Karpas-422 (cell line): ENCODE measurements around the gene ACP2. TPM values are rescaled to one million over a fixed set of nuclear protein-coding genes. Genes with fewer than 3 reads are reported as not detected.
A peak's percentile ranks its signal among the peaks of the same experiment; 100 is the strongest.

Source experiments
- DNase-seq: peaks from one replicate; pipeline ENCODE4 v3.0.0-alpha.2; 2015
- H2AFZ ChIP-seq: fragments of 200-600 bp; sonication (generic); 2 replicates; pipeline ENCODE4 v1.6.1; 2014; ENCODE audit warnings: antibody characterized with exemption, low read length, mixed read lengths
- H3K27ac ChIP-seq: fragments of 200-600 bp; sonication (generic); 2 replicates; pipeline ENCODE4 v1.5.1; 2014; ENCODE audit warnings: mild to moderate bottlenecking, low read length, moderate library complexity
- H3K27me3 ChIP-seq: fragments of 200-600 bp; sonication (generic); 2 replicates; pipeline ENCODE4 v1.6.1; 2014; ENCODE audit warnings: low read length, mixed read lengths
- H3K36me3 ChIP-seq: fragments of 200-600 bp; sonication (generic); 2 replicates; pipeline ENCODE4 v1.6.1; 2014; ENCODE audit warnings: low read length, mixed read lengths; ENCODE audit not compliant: insufficient read depth
- H3K4me1 ChIP-seq: fragments of 200-600 bp; sonication (generic); 2 replicates; pipeline ENCODE4 v1.6.1; 2014; ENCODE audit warnings: mild to moderate bottlenecking, low read length, mixed read lengths
- H3K4me2 ChIP-seq: fragments of 200-600 bp; sonication (generic); 2 replicates; pipeline ENCODE4 v1.6.1; 2014; ENCODE audit warnings: low read length, low read depth, mild to moderate bottlenecking; ENCODE audit not compliant: poor library complexity, severe bottlenecking
- H3K4me3 ChIP-seq: fragments of 200-600 bp; sonication (generic); 2 replicates; pipeline ENCODE4 v1.5.1; 2014; ENCODE audit warnings: mild to moderate bottlenecking, antibody characterized with exemption, low read length, mixed read lengths
- H3K79me2 ChIP-seq: fragments of 200-600 bp; sonication (generic); 2 replicates; pipeline ENCODE4 v1.6.1; 2014; ENCODE audit warnings: mild to moderate bottlenecking, low read length, mixed read lengths
- H3K9ac ChIP-seq: fragments of 200-600 bp; sonication (generic); 2 replicates; pipeline ENCODE4 v1.6.0; 2014; ENCODE audit warnings: low read length
- H3K9me2 ChIP-seq: fragments of 200-600 bp; sonication (generic), shearing (Covaris generic); replicated peaks from 2 replicates; pipeline ENCODE4 v1.6.0; 2014; ENCODE audit warnings: mild to moderate bottlenecking, low read length, moderate library complexity; ENCODE audit not compliant: insufficient read depth
- H3K9me3 ChIP-seq: fragments of 300-700, 200-600 bp; sonication (generic); 2 replicates; pipeline ENCODE4 v1.6.1; 2014; ENCODE audit warnings: low read length, mixed read lengths
- H4K20me1 ChIP-seq: fragments of 200-600 bp; sonication (generic); 2 replicates; pipeline ENCODE4 v1.6.1; 2014; ENCODE audit warnings: mild to moderate bottlenecking, antibody characterized with exemption, low read length, low read depth; ENCODE audit not compliant: insufficient read depth
- total RNA-seq: library from RNA; depleted of rRNA; stranded (reverse); fragments of >200 nt; shearing (Covaris generic); gene quantifications from 2 replicates; pipeline ENCODE4 v1.2.3, GENCODE V29; 2014; ENCODE audit warnings: low replicate concordance

ACP2 gene
- total RNA-seq, 1 experiment from 2014 or later, result 20.7 TPM

- no peak overlapping the region for H3K4me2 ChIP-seq
- no peak overlapping the region for H2AFZ ChIP-seq
- H3K79me2 ChIP-seq, result peaks cover 17% of the 10 kb centered on the region
- no peak for DNase-seq
- no peaks in the 10 kb centered on the region for H3K9me3 ChIP-seq
- no peak overlapping the region for H3K4me3 ChIP-seq
- no peaks in the 10 kb centered on the region for H3K9me2 ChIP-seq
- no peaks in the 10 kb centered on the region for H3K27me3 ChIP-seq
- no peak overlapping the region for H3K9ac ChIP-seq
- H3K27ac ChIP-seq, result no peak overlapping the region
- H3K4me1 ChIP-seq, result peaks cover 12% of the 10 kb centered on the region
- no peaks in the 10 kb centered on the region for H4K20me1 ChIP-seq
- H3K36me3 ChIP-seq, result peaks cover 17% of the 10 kb centered on the region; the same call in 1 of the 2 replicates
Observed at GRCh38 chr11:47243454-47243853, 5.2 kb downstream of the ACP2 start.

- H3K27me3 ChIP-seq, result no peaks in the 10 kb centered on the region
- no peaks in the 10 kb centered on the region for H4K20me1 ChIP-seq
- H2AFZ ChIP-seq, result no peak overlapping the region
- H3K79me2 ChIP-seq, result peaks cover 10% of the 10 kb centered on the region
- peaks cover 8% of the 10 kb centered on the region for H3K4me1 ChIP-seq
- DNase-seq, result no peak
- H3K9me2 ChIP-seq, result no peaks in the 10 kb centered on the region
- no peak overlapping the region for H3K9ac ChIP-seq
- H3K9me3 ChIP-seq, result no peaks in the 10 kb centered on the region
- H3K36me3 ChIP-seq, result peaks cover 17% of the 10 kb centered on the region; the same call in 1 of the 2 replicates
- H3K4me3 ChIP-seq, result no peak overlapping the region
- H3K4me2 ChIP-seq, result no peak overlapping the region
- no peak overlapping the region for H3K27ac ChIP-seq
Observed at GRCh38 chr11:47242596-47243192, 5.9 kb downstream of the ACP2 start.

GRCh38 chr11:47241841-47242301 lies 6.7 kb downstream of the ACP2 start:
- Histone ChIP-seq H3K36me3 (peaks cover 17% of the 10 kb centered on the region; the same call in 1 of the 2 replicates), H3K27ac (no peak overlapping the region), H3K27me3 (no peaks in the 10 kb centered on the region), H3K9me2 (no peaks in the 10 kb centered on the region), H3K4me1 (peaks cover 4% of the 10 kb centered on the region), H3K4me3 (no peak overlapping the region), H3K79me2 (peaks cover 2% of the 10 kb centered on the region), H4K20me1 (no peaks in the 10 kb centered on the region), H3K9ac (no peak overlapping the region), H2AFZ (no peak overlapping the region), H3K9me3 (no peaks in the 10 kb centered on the region), H3K4me2 (no peak overlapping the region)
- no peak for DNase-seq

- DNase-seq, result no peak
Observed at GRCh38 chr11:47239852-47240251, 8.8 kb downstream of the ACP2 start.

GRCh38 chr11:47236482-47236881 lies 12.1 kb downstream of the ACP2 start:
- no peaks in the 10 kb centered on the region for H3K9me2 ChIP-seq
- no peak overlapping the region for H3K9ac ChIP-seq
- no peaks in the 10 kb centered on the region for H3K9me3 ChIP-seq
- no peaks in the 10 kb centered on the region for H3K27me3 ChIP-seq
- peaks cover 10% of the 10 kb centered on the region for H3K4me1 ChIP-seq
- no peak overlapping the region for H3K4me2 ChIP-seq
- no peak overlapping the region for H3K4me3 ChIP-seq
- no peak overlapping the region for H2AFZ ChIP-seq
- no peaks in the 10 kb centered on the region for H4K20me1 ChIP-seq
- DNase-seq, result no peak
- peak overlapping the region; percentile 56 for H3K27ac ChIP-seq
- peaks cover 17% of the 10 kb centered on the region; the same call in 1 of the 2 replicates for H3K36me3 ChIP-seq
- no peaks in the 10 kb centered on the region for H3K79me2 ChIP-seq

More at GRCh38 chr11:47239852-47240251, 8.8 kb downstream of the ACP2 start:
- H3K9me3 ChIP-seq, result no peaks in the 10 kb centered on the region
- H4K20me1 ChIP-seq, result no peaks in the 10 kb centered on the region
- peaks cover 10% of the 10 kb centered on the region for H3K4me1 ChIP-seq
- peaks cover 17% of the 10 kb centered on the region; the same call in 1 of the 2 replicates for H3K36me3 ChIP-seq
- no peak overlapping the region for H3K27ac ChIP-seq
- no peak overlapping the region for H3K9ac ChIP-seq
- no peak overlapping the region for H2AFZ ChIP-seq
- no peaks in the 10 kb centered on the region for H3K9me2 ChIP-seq
- no peaks in the 10 kb centered on the region for H3K79me2 ChIP-seq
- H3K4me3 ChIP-seq, result no peak overlapping the region
- no peak overlapping the region for H3K4me2 ChIP-seq
- H3K27me3 ChIP-seq, result no peaks in the 10 kb centered on the region

GRCh38 chr11:47235163-47235562 lies 13.5 kb downstream of the ACP2 start:
- Histone ChIP-seq H3K36me3 (peaks cover 16% of the 10 kb centered on the region; the same call in 1 of the 2 replicates), H4K20me1 (no peaks in the 10 kb centered on the region), H3K27me3 (no peaks in the 10 kb centered on the region), H3K4me1 (peaks cover 21% of the 10 kb centered on the region), H3K9ac (no peak overlapping the region), H3K27ac (no peak overlapping the region), H2AFZ (no peak overlapping the region), H3K9me3 (no peaks in the 10 kb centered on the region), H3K79me2 (no peaks in the 10 kb centered on the region), H3K4me3 (no peak overlapping the region), H3K4me2 (no peak overlapping the region), H3K9me2 (no peaks in the 10 kb centered on the region)
- DNase-seq, result no peak

GRCh38 chr11:47234669-47235100 lies 13.9 kb downstream of the ACP2 start:
- Histone ChIP-seq H3K4me3 (no peak overlapping the region), H3K4me2 (no peak overlapping the region), H3K9me2 (no peaks in the 10 kb centered on the region), H3K36me3 (peaks cover 12% of the 10 kb centered on the region; the same call in 1 of the 2 replicates), H3K27me3 (no peaks in the 10 kb centered on the region), H3K4me1 (peaks cover 22% of the 10 kb centered on the region), H4K20me1 (no peaks in the 10 kb centered on the region), H3K79me2 (no peaks in the 10 kb centered on the region), H2AFZ (no peak overlapping the region), H3K27ac (no peak overlapping the region), H3K9me3 (no peaks in the 10 kb centered on the region), H3K9ac (no peak overlapping the region)
- DNase-seq, result no peak

GRCh38 chr11:47233989-47234668 lies 14.5 kb downstream of the ACP2 start:
- H3K9me2 ChIP-seq, result no peaks in the 10 kb centered on the region
- H3K36me3 ChIP-seq, result peaks cover 6% of the 10 kb centered on the region; the same call in 1 of the 2 replicates
- peak; percentile 82 for DNase-seq
- H3K9me3 ChIP-seq, result no peaks in the 10 kb centered on the region
- no peak overlapping the region for H3K4me3 ChIP-seq
- no peaks in the 10 kb centered on the region for H4K20me1 ChIP-seq
- no peaks in the 10 kb centered on the region for H3K79me2 ChIP-seq
- H3K4me1 ChIP-seq, result peaks cover 22% of the 10 kb centered on the region
- no peak overlapping the region for H2AFZ ChIP-seq
- H3K27ac ChIP-seq, result no peak overlapping the region
- no peaks in the 10 kb centered on the region for H3K27me3 ChIP-seq
- no peak overlapping the region for H3K4me2 ChIP-seq
- H3K9ac ChIP-seq, result no peak overlapping the region
